Chondrocyte (in vitro differentiated cells): ENCODE measurements around the gene AUTS2. TPM values are rescaled to one million over a fixed set of nuclear protein-coding genes. Genes with fewer than 3 reads are reported as not detected.

Experiments used
- DNase-seq: peaks from one replicate; pipeline ENCODE4 v3.0.0; 2021; ENCODE audit warnings: mixed read lengths, low spot score
- H3K27ac Mint-ChIP-seq: one replicate; pipeline ENCODE4 v1.8.0; 2021; ENCODE audit warnings: mild to moderate bottlenecking, moderate library complexity, mixed read lengths; ENCODE audit not compliant: unreplicated experiment
- H3K27me3 Mint-ChIP-seq: 2 replicates; pipeline ENCODE4 v1.8.0; 2021; ENCODE audit warnings: low read depth, mixed read lengths
- H3K36me3 Mint-ChIP-seq: 2 replicates; pipeline ENCODE4 v1.8.0; 2021; ENCODE audit warnings: low read depth, mixed read lengths
- H3K4me1 Mint-ChIP-seq: 2 replicates; pipeline ENCODE4 v1.8.0; 2021; ENCODE audit warnings: low read depth, mild to moderate bottlenecking, mixed read lengths
- H3K4me3 Mint-ChIP-seq: one replicate; pipeline ENCODE4 v1.8.0; 2021; ENCODE audit warnings: mild to moderate bottlenecking, moderate library complexity, mixed read lengths; ENCODE audit not compliant: unreplicated experiment
- H3K9me3 Mint-ChIP-seq: 2 replicates; pipeline ENCODE4 v1.8.0; 2021; ENCODE audit warnings: low read depth, mixed read lengths
- CTCF ChIP-seq: fragments of 200-600 bp; sonication (generic); IDR thresholded peaks from 2 replicates; pipeline ENCODE4 v1.5.0; 2021; ENCODE audit warnings: antibody characterized with exemption, mild to moderate bottlenecking, moderate library complexity
- total RNA-seq: library from RNA; stranded (reverse); gene quantifications from 3 replicates; pipeline ENCODE4 v1.2.1, GENCODE V29; 2021

Gene AUTS2
- total RNA-seq, 1 donor from 2014 or later: 31.5 TPM

DNA sequence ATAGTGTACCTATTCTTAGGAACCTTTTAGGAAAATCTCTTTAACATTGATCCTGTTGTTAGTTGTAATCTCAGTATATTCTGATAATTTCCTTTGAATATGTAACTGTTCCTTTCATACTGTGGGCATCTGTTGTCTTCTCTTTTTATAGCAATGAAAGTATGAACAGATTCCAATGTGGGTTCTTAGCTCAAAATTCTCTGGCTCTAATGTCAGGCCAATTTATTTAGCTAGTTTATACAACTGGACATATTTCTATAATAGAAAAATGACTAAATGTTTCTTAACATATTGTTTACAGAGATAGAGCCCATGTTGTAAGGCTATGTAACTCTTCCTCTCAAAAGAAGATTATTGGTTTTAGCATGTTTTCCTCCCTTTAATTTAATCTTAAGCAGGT is 363.2 kb downstream of the AUTS2 start:
- no peaks in the 10 kb centered on the region for H3K9me3 Mint-ChIP-seq
- H3K4me1 Mint-ChIP-seq: peaks cover 26% of the 10 kb centered on the region
- H3K36me3 Mint-ChIP-seq: no peaks in the 10 kb centered on the region
- no peak overlapping the region for H3K4me3 Mint-ChIP-seq
- no peak for TF ChIP-seq CTCF
- DNase-seq: no peak
- no peak overlapping the region for H3K27ac Mint-ChIP-seq
- H3K27me3 Mint-ChIP-seq: no peaks in the 10 kb centered on the region

DNA sequence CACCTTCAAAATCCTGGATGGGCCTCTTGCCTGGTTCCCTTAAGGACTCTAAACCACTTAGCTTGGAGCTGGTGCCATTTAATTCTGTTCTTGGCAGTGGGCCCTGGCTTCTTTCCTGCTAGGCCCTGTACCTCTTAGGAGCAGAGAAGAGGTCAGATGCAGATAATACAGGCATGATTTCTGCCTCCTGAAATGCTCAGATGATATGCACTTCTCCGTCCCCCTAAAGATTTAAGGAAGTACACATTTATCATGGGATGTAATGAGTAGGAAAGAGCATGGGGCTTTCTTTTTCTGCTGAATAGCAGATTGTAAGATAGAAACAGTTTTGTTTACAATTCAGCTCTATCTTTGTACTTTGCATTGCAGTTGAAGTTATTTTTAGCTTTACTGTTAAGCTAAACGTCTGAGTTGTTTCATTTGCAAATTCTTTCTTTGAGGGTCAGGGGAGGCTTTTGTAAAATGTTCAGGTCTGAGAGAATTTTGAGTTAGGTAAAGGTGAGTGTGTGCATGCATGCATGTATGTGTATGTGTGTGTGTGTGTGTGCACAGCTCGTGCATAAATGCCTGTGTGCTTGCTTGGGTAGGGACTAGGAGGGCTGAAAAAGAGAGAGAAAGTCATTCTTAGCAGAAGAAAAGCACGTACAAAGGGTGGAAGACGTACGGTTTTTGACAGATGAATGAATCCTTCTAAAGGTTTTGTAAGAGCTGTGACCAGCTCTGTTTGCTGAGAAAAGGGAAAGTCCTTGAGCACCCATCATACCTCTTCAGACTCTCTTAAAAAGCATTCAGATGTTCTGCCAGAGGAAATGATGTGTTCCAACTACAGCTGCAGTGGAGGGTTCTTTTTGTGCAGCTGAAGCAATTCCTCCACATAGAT is 364.2 kb downstream of the AUTS2 start:
- no peaks in the 10 kb centered on the region for H3K36me3 Mint-ChIP-seq
- H3K27me3 Mint-ChIP-seq: no peaks in the 10 kb centered on the region
- peak overlapping the region; percentile 62 for H3K27ac Mint-ChIP-seq
- peaks cover 35% of the 10 kb centered on the region for H3K4me1 Mint-ChIP-seq
- TF ChIP-seq CTCF: no peak
- peak overlapping the region; percentile 11 for H3K4me3 Mint-ChIP-seq
- no peak for DNase-seq
- H3K9me3 Mint-ChIP-seq: no peaks in the 10 kb centered on the region

DNA sequence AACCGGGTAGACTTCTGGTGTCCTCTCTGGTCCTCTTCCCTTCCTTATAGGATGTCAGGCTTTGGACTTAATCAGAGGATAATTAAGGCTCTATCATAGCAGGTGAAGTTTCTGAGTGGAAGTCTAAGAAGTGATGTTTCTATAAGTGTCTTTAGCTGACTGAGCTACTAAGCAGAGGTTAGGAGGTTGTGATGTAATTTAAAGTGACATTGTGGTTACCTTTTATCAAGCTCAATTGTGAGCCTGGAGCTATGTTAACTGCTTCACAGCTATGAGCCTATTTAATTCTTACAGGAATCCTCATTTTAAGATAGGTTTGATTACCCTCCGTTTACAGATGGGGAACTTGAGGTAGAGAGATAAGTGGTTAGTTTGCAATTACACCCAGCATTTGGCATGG is 365.1 kb downstream of the AUTS2 start:
- no peak for TF ChIP-seq CTCF
- Mint-ChIP-seq H3K9me3 (no peaks in the 10 kb centered on the region), H3K4me1 (peaks cover 45% of the 10 kb centered on the region), H3K27me3 (no peaks in the 10 kb centered on the region), H3K4me3 (no peak overlapping the region), H3K27ac (no peak overlapping the region), H3K36me3 (no peaks in the 10 kb centered on the region)
- no peak for DNase-seq

- Mint-ChIP-seq H3K4me3 (peak overlapping the region; percentile 61), H3K36me3 (no peaks in the 10 kb centered on the region), H3K9me3 (no peaks in the 10 kb centered on the region), H3K4me1 (peaks cover 40% of the 10 kb centered on the region), H3K27ac (peak overlapping the region; percentile 68), H3K27me3 (no peaks in the 10 kb centered on the region)
- TF ChIP-seq CTCF: no peak
- DNase-seq: no peak
Measured at GRCh38 chr7:69966766-69967591, 368.7 kb downstream of the AUTS2 start.

- Mint-ChIP-seq H3K4me3 (peak overlapping the region; percentile 61), H3K9me3 (no peaks in the 10 kb centered on the region), H3K27me3 (no peaks in the 10 kb centered on the region), H3K4me1 (peaks cover 31% of the 10 kb centered on the region), H3K27ac (peak overlapping the region; percentile 68), H3K36me3 (no peaks in the 10 kb centered on the region)
- no peak for DNase-seq
- TF ChIP-seq CTCF: peak; percentile 46
Measured at GRCh38 chr7:69967689-69968450, 369.6 kb downstream of the AUTS2 start.
